CD14-positive monocyte (primary cell): ENCODE measurements around the gene TEX28. TPM values are rescaled to one million over a fixed set of nuclear protein-coding genes. Genes with fewer than 3 reads are reported as not detected.

Source experiments
- DNase-seq, 3 donors: peaks; one replicate each; pipeline ENCODE4 v3.0.0-alpha.2; 2011 to 2022
- H2AFZ ChIP-seq: 2 replicates; pipeline ENCODE4 v1.6.0; 2012; ENCODE audit warnings: mild to moderate bottlenecking, low read depth, low read length, inconsistent platforms; ENCODE audit not compliant: insufficient read depth, poor library complexity, severe bottlenecking
- H3K27ac ChIP-seq, 2 donors: 1 replicate in 1 of 2; 2 replicates in 1 of 2; pipeline ENCODE4 v1.5.1; 2012 to 2013; ENCODE audit warnings: low read length in 2 of 2, control low read depth in 1 of 2, inconsistent platforms in 1 of 2, low read depth in 1 of 2, mild to moderate bottlenecking in 1 of 2
- H3K27me3 ChIP-seq, 2 donors: one replicate each; pipeline versions ENCODE4 v1.6.0 to v1.6.1; 2011 to 2013; ENCODE audit warnings: low read length in 2 of 2; ENCODE audit not compliant: control insufficient read depth in 2 of 2, insufficient read depth in 2 of 2
- H3K36me3 ChIP-seq, 2 donors: replicated peaks in 1 of 2; 1 replicate in 1 of 2; 2 replicates in 1 of 2; pipeline versions ENCODE4 v1.5.1 to v1.6.1; 2012 to 2013; ENCODE audit warnings: low read length in 2 of 2, control low read depth in 1 of 2, inconsistent platforms in 1 of 2, mild to moderate bottlenecking in 1 of 2; ENCODE audit not compliant: insufficient read depth in 2 of 2, control insufficient read depth in 1 of 2
- H3K4me1 ChIP-seq, 2 donors: 1 replicate in 1 of 2; 2 replicates in 1 of 2; pipeline versions ENCODE4 v1.5.1 to v1.6.1; 2012 to 2013; ENCODE audit warnings: low read length in 2 of 2, control low read depth in 1 of 2, inconsistent platforms in 1 of 2, mild to moderate bottlenecking in 1 of 2, moderate library complexity in 1 of 2; ENCODE audit not compliant: insufficient read depth in 2 of 2, control insufficient read depth in 1 of 2
- H3K4me2 ChIP-seq: replicated peaks from 2 replicates; pipeline ENCODE3; 2012; ENCODE audit warnings: low read length, moderate library complexity, mild to moderate bottlenecking; ENCODE audit not compliant: poor library complexity, severe bottlenecking; ENCODE audit errors: extremely low read depth
- H3K4me3 ChIP-seq, 3 experiments: fragments of 200-600 bp in 1 of 3; sonication (generic) in 1 of 3; replicated peaks in 1 of 3; 1 replicate in 2 of 3; 2 replicates in 1 of 3; pipeline ENCODE4 v1.5.1; 2011 to 2013; ENCODE audit warnings: low read length in 3 of 3, mild to moderate bottlenecking in 3 of 3, control low read depth in 2 of 3, low read depth in 2 of 3, inconsistent platforms in 1 of 3, moderate library complexity in 1 of 3
- H3K79me2 ChIP-seq: 2 replicates; pipeline ENCODE4 v1.6.0; 2012; ENCODE audit warnings: mild to moderate bottlenecking, control low read depth, inconsistent platforms, low read length, moderate library complexity; ENCODE audit not compliant: insufficient read depth
- H3K9ac ChIP-seq: 2 replicates; pipeline ENCODE4 v1.6.0; 2017; ENCODE audit warnings: low read length, mild to moderate bottlenecking; ENCODE audit not compliant: insufficient read depth, poor library complexity, severe bottlenecking
- H3K9me3 ChIP-seq, 2 donors: replicated peaks in 1 of 2; 1 replicate in 1 of 2; 2 replicates in 1 of 2; pipeline versions ENCODE4 v1.5.1 to v1.6.1; 2012 to 2013; ENCODE audit warnings: low read length in 2 of 2, control low read depth in 1 of 2; ENCODE audit not compliant: control insufficient read depth in 1 of 2, insufficient read depth in 1 of 2
- H4K20me1 ChIP-seq: 2 replicates; pipeline ENCODE4 v1.6.0; 2012; ENCODE audit warnings: mild to moderate bottlenecking, low read length, control low read depth, moderate library complexity; ENCODE audit not compliant: insufficient read depth
- H3K27ac Mint-ChIP-seq, 7 donors: one replicate each; pipeline ENCODE4 v1.8.0; 2020; ENCODE audit warnings: mild to moderate bottlenecking in 7 of 7, mixed read lengths in 7 of 7, moderate library complexity in 6 of 7, inconsistent platforms in 2 of 7
- H3K27me3 Mint-ChIP-seq, 3 donors: one replicate each; pipeline ENCODE4 v1.8.0; 2021 to 2022; ENCODE audit warnings: low read depth in 3 of 3, mild to moderate bottlenecking in 3 of 3, mixed read lengths in 3 of 3, moderate library complexity in 3 of 3, inconsistent platforms in 1 of 3
- H3K36me3 Mint-ChIP-seq, 2 donors: one replicate each; pipeline ENCODE4 v1.8.0; 2020; ENCODE audit warnings: mixed read lengths in 2 of 2, inconsistent platforms in 1 of 2, mild to moderate bottlenecking in 1 of 2
- H3K4me1 Mint-ChIP-seq: one replicate; pipeline ENCODE4 v1.8.0; 2020; ENCODE audit warnings: mild to moderate bottlenecking, mixed read lengths
- H3K4me3 Mint-ChIP-seq, 2 donors: one replicate each; pipeline ENCODE4 v1.8.0; 2020; ENCODE audit warnings: mild to moderate bottlenecking in 2 of 2, mixed read lengths in 2 of 2, moderate library complexity in 1 of 2
- H3K9me3 Mint-ChIP-seq, 7 donors: one replicate each; pipeline ENCODE4 v1.8.0; 2020 to 2022; ENCODE audit warnings: mixed read lengths in 7 of 7, mild to moderate bottlenecking in 6 of 7, moderate library complexity in 6 of 7, inconsistent platforms in 2 of 7
- WGBS: methylation state at CpG from one replicate; pipeline ENCODE4 v1.1.5; 2013; ENCODE audit warnings: missing lambda C conversion rate; ENCODE audit not compliant: insufficient coverage; 5-methylcytosine and 5-hydroxymethylcytosine counted together
- intact Hi-C, 2 donors: fragments of 100-400 bp; cut with micrococcal nuclease; formaldehyde crosslinking; loops; one replicate each; pipeline versions ENCODE4 v1.15.0 to v1.15.1; 2023
- polyA plus RNA-seq, 3 donors: library from polyadenylated mRNA; depleted of rRNA in 1 of 3; unstranded in 2 of 3; stranded (reverse) in 1 of 3; fragments of 300-500 nt in 2 of 3; fragments of >200 nt in 1 of 3; fragmentation: Illumina TruSeq in 2 of 3; gene quantifications; 1 replicate in 2 of 3; 2 replicates in 1 of 3; pipeline ENCODE4 v1.2.3, GENCODE V29; 2012 to 2021
- TF ChIP-seq, protein P1 (sequence below): fragments of 200-600 bp; IDR thresholded peaks from one replicate; pipeline ENCODE4 v1.8.0; 2022; ENCODE audit warnings: antibody characterized with exemption, mild to moderate bottlenecking

TEX28 gene
- polyA plus RNA-seq, 3 donors, result not detected

DNA sequence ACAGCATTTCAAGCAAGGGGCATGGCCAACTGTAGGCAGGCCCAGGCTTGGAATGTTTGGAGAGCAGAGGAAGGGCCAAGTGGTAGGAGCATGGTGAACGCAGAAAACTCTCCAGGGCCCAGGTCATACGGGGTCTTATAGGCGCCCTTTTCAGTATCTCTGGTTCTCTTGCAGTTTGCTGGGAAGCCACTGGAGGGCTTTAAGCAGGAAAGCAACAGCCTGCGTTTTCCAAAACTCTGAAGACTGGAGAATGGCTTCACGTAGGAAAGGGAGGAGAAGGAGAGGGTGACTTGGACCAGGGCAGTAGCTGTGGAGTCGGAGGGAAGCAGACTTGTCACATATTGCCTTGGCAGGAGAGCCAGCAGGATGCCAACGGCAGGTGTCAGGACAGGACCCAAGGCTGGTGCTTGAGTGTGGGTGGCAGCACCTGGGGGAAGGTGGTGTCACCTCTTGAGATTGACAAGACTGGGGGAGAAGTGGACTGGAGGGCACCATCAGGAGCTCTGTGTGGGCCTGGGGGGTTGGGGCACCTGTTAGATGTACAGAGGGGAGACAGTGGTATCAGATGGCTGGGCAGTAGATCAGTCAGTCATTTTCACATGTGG is 22.6 kb upstream of the TEX28 start:
- peaks cover 0 to 24% (median 2%) of the 10 kb centered on the region in 3 donors for H3K27me3 Mint-ChIP-seq
- peaks cover 13% of the 10 kb centered on the region for H3K4me1 Mint-ChIP-seq
- H3K9me3 Mint-ChIP-seq, result no peaks in the 10 kb centered on the region
- Histone ChIP-seq H3K9me3 (no peaks in the 10 kb centered on the region), H2AFZ (no peak overlapping the region), H3K4me3 (no peak overlapping the region), H3K4me2 (no peak overlapping the region), H3K79me2 (no peaks in the 10 kb centered on the region), H3K4me1 (peaks cover 0 to 9% of the 10 kb centered on the region in 2 donors), H3K27ac (no peak overlapping the region), H3K9ac (no peak overlapping the region), H3K36me3 (no peaks in the 10 kb centered on the region), H3K27me3 (no peaks in the 10 kb centered on the region), H4K20me1 (no peaks in the 10 kb centered on the region)
- peak in 1 of 3 donors; percentile 11 for DNase-seq
- TF ChIP-seq, protein P1, sequence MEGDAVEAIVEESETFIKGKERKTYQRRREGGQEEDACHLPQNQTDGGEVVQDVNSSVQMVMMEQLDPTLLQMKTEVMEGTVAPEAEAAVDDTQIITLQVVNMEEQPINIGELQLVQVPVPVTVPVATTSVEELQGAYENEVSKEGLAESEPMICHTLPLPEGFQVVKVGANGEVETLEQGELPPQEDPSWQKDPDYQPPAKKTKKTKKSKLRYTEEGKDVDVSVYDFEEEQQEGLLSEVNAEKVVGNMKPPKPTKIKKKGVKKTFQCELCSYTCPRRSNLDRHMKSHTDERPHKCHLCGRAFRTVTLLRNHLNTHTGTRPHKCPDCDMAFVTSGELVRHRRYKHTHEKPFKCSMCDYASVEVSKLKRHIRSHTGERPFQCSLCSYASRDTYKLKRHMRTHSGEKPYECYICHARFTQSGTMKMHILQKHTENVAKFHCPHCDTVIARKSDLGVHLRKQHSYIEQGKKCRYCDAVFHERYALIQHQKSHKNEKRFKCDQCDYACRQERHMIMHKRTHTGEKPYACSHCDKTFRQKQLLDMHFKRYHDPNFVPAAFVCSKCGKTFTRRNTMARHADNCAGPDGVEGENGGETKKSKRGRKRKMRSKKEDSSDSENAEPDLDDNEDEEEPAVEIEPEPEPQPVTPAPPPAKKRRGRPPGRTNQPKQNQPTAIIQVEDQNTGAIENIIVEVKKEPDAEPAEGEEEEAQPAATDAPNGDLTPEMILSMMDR, result peak; percentile 39
- H3K36me3 Mint-ChIP-seq, result peaks cover 0 to 2% of the 10 kb centered on the region in 2 donors
- H3K4me3 Mint-ChIP-seq, result no peak overlapping the region
- H3K27ac Mint-ChIP-seq, result peak overlapping the region in 1 of 7 donors; percentile 50
- intact Hi-C loops, result no loop called here
- 37% methylated on average over 3 of the region's 7 CpGs for WGBS

DNA sequence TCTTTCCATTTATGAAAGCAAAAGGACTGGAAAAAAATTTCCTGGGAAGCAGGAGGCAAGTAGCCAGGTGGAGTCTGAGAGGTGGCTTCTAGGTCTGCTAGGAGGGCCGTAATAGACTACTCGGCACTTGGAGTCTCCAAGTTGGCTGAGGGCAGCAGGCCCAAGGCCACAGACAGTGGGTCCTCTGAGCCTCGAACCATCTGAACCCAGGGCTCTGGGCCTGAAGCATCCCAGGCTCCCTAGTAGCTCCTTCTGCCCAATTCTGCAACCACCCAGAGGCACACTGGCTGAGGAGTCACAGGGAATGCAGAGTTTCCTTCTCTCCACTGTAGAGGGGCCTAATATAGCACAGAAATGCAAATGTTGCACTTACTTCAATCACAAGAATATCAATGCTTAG is 20.5 kb upstream of the TEX28 start:
- no peak for DNase-seq
- H3K9me3 Mint-ChIP-seq, result no peaks in the 10 kb centered on the region
- 95% methylated on average over 3 of the region's 3 CpGs for whole genome bisulfite sequencing
- Histone ChIP-seq H4K20me1 (no peaks in the 10 kb centered on the region), H3K4me3 (no peak overlapping the region), H2AFZ (no peak overlapping the region), H3K79me2 (no peaks in the 10 kb centered on the region), H3K9me3 (no peaks in the 10 kb centered on the region), H3K9ac (no peak overlapping the region), H3K27ac (no peak overlapping the region), H3K36me3 (no peaks in the 10 kb centered on the region), H3K4me1 (peaks cover 7 to 14% of the 10 kb centered on the region in 2 donors), H3K4me2 (no peak overlapping the region), H3K27me3 (no peaks in the 10 kb centered on the region)
- H3K4me1 Mint-ChIP-seq, result peaks cover 19% of the 10 kb centered on the region
- no peak overlapping the region for H3K27ac Mint-ChIP-seq
- TF ChIP-seq, protein P1, result no peak
- no peak overlapping the region for H3K4me3 Mint-ChIP-seq
- peaks cover 0 to 25% (median 2%) of the 10 kb centered on the region in 3 donors for H3K27me3 Mint-ChIP-seq
- intact Hi-C loops, result no loop called here
- H3K36me3 Mint-ChIP-seq, result peaks cover 0 to 2% of the 10 kb centered on the region in 2 donors
